Measurements from ENCODE around the gene C1orf50. TPM values are rescaled to one million over a fixed set of nuclear protein-coding genes. Genes with fewer than 3 reads are reported as not detected.
"Not testable (repeated sequence)": the region's sequence is repeated elsewhere in the genome, so short reads cannot be mapped to it uniquely, and the experiment has no call there.

C1orf50 gene
- 9.7 and 12.0 TPM in 2 replicates for total RNA-seq
- long read RNA-seq, full-length matches to known transcripts = 1 of 1 reads
- long read RNA-seq, partial matches to known transcripts = 0 of 1 reads
- long read RNA-seq, other reads (novel, unspliced or antisense) = 0 of 1 reads

DNA sequence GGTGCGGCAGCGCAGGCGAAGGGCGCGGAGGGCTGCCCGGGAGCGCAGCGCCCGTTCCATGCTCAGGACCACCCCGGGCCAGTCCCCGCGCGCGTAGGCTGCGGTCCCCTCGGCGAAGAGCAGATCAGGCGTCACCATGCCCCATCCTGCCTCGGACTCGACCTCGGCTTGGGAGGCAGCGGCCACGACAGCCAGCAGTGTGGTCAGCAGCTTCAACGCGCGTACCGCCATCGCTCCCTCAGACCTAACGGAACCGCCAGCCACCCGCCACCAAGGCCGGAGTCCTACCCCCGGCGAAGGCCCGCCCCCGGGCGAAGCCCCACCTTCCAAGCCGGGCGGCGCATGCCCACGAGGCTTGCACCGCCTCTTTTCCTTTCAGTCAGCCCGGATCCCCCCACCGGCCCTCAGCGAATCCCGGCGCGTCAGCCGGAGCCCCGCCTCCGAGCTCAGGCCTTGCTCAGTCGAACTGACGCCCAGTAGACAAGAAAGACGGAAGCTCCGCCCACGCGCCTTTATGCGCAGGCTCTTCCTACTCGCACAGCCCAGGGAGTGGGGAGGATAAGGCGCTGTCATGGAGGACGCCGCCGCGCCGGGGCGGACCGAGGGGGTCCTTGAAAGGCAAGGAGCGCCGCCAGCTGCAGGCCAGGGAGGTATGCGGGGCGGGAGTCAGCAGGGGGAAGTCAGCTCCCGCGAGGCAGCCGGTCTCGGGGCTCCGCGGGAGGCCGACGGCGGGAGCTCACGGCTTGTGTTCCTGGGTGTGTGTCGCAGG is at the start of gene C1orf50, which contains the start of gene P3H1:
TSS of gene C1orf50 (plus strand) at position 509 of the 769 bp plus-strand sequence. CDS start at position 572, 63 bp downstream.
TSS of gene P3H1 (minus strand) at position 288 of the 769 bp plus-strand sequence. CDS start at position 231, 57 bp downstream.
- H3K4me3 Mint-ChIP-seq (ENCODE audit: low read depth) = no peak within 1 kb of the TSS
- TF ChIP-seq, protein P1, sequence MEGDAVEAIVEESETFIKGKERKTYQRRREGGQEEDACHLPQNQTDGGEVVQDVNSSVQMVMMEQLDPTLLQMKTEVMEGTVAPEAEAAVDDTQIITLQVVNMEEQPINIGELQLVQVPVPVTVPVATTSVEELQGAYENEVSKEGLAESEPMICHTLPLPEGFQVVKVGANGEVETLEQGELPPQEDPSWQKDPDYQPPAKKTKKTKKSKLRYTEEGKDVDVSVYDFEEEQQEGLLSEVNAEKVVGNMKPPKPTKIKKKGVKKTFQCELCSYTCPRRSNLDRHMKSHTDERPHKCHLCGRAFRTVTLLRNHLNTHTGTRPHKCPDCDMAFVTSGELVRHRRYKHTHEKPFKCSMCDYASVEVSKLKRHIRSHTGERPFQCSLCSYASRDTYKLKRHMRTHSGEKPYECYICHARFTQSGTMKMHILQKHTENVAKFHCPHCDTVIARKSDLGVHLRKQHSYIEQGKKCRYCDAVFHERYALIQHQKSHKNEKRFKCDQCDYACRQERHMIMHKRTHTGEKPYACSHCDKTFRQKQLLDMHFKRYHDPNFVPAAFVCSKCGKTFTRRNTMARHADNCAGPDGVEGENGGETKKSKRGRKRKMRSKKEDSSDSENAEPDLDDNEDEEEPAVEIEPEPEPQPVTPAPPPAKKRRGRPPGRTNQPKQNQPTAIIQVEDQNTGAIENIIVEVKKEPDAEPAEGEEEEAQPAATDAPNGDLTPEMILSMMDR (IDR thresholded peaks at IDR 0.05; ENCODE audit: unreplicated experiment) = no peak
- DNase-seq (ENCODE audit: low spot score, unreplicated experiment) = peak; percentile 99
- H3K27ac Mint-ChIP-seq = peak within 1 kb of the TSS; percentile 96
- peaks cover 8% of the 10 kb centered on the region for H3K36me3 Mint-ChIP-seq (ENCODE audit: insufficient read depth)
- H3K27me3 Mint-ChIP-seq = no peaks in the 10 kb centered on the region
- no peaks in the 10 kb centered on the region for H3K9me3 Mint-ChIP-seq (ENCODE audit: low read depth)
- H3K4me1 Mint-ChIP-seq (ENCODE audit: low read depth) = peaks cover 9% of the 10 kb centered on the region

DNA sequence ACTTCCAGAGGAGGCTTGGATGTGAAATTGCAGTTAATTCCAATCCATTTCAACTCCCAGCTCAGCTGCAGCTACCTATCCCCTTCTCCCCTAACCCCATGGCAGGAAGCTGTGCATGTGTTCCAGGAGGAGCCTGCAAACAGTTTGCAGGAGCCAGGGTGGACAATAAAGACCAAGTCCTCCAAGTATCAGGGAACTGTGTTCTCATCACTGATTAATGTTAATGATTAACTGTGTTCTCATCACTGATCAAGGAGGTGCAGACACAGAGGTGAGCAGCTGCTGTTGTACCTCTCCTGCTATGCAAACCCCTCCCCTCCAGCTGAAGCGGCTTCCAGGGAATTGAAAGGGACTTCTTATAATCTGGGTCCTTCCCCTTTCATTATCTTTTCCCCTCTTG is 46.2 kb upstream of the C1orf50 start:
- Mint-ChIP-seq H3K27me3 (no peaks in the 10 kb centered on the region), H3K27ac (peak overlapping the region; percentile 62), H3K4me3 (ENCODE audit: low read depth) (no peak overlapping the region), H3K9me3 (ENCODE audit: low read depth) (no peaks in the 10 kb centered on the region), H3K4me1 (ENCODE audit: low read depth) (peaks cover 9% of the 10 kb centered on the region), H3K36me3 (ENCODE audit: insufficient read depth) (peaks cover 11% of the 10 kb centered on the region)
- DNase-seq (ENCODE audit: low spot score, unreplicated experiment) = no peak
- TF ChIP-seq, protein P1 (IDR thresholded peaks at IDR 0.05; ENCODE audit: unreplicated experiment) = no peak

DNA sequence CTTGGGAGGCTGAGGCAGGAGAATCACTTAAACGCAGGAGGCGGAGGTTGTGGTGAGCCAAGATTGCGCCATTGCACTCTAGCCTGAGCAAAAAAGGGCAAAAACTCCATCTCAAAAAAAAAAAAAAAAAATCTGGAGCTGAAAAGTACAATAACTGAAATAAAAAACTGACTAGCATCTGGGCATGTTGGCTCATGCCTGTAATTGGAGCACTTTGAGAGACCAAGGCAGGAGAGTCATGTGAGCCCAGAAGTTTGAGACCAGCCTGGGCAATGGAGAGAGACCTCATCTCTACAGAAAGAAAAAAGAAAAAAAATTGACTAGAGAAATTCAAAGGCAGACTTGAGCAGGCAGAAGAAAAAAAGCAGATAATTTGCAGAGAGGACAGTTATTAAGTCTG is 45.1 kb upstream of the C1orf50 start:
- no peaks in the 10 kb centered on the region for H3K9me3 Mint-ChIP-seq (ENCODE audit: low read depth)
- H3K27ac Mint-ChIP-seq = no peak overlapping the region
- no peaks in the 10 kb centered on the region for H3K27me3 Mint-ChIP-seq
- H3K4me3 Mint-ChIP-seq (ENCODE audit: low read depth) = no peak overlapping the region
- DNase-seq (ENCODE audit: low spot score, unreplicated experiment) = no peak
- H3K36me3 Mint-ChIP-seq (ENCODE audit: insufficient read depth) = peaks cover 7% of the 10 kb centered on the region
- peaks cover 9% of the 10 kb centered on the region for H3K4me1 Mint-ChIP-seq (ENCODE audit: low read depth)
- TF ChIP-seq, protein P1 (IDR thresholded peaks at IDR 0.05; ENCODE audit: unreplicated experiment) = no peak

DNA sequence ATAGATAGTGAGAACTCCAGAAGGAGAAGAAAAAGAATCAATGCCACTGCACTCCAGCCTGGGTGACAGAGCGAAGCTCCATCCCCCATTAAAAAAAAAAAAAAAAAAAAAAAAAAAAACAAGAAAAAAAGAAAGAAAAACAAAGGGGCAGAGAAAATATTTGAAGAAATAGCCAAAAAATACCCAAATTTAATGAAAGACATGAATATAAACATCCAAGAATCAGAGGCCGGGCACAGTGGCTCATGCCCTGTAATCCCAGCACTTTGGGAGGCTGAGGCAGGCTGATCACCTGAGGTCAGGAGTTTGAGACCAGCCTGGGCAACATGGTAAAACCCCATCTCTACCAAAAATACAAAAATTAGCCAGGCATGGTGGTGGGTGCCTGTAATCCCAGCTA is 44.6 kb upstream of the C1orf50 start:
- H3K4me1 Mint-ChIP-seq (ENCODE audit: low read depth); H3K9me3 Mint-ChIP-seq (ENCODE audit: low read depth); DNase-seq (ENCODE audit: low spot score, unreplicated experiment); H3K27ac Mint-ChIP-seq; H3K27me3 Mint-ChIP-seq; H3K4me3 Mint-ChIP-seq (ENCODE audit: low read depth); H3K36me3 Mint-ChIP-seq (ENCODE audit: insufficient read depth): not testable (repeated sequence)

DNA sequence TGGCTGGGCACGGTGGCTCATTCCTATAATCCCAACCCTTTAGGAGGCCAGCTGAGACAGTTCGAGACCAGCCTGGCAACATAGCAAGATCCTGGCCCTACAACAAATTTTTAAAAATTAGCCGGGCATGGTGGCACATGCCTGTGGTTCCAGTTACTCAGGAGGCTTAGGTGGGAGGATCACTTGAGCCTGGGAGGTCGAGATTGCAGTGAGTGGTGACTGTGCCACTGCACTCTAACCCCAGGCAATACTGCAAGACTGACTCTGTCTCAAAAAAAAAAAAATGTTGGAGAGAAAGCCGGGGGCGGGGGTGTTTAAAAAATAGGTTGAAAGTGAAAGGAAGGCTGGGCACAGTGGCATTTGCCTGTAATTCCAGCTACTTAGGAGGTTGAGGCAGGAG is 43.5 kb upstream of the C1orf50 start:
- DNase-seq (ENCODE audit: low spot score, unreplicated experiment) = no peak
- H3K4me3 Mint-ChIP-seq (ENCODE audit: low read depth) = no peak overlapping the region
- peaks cover under 1% of the 10 kb centered on the region for H3K36me3 Mint-ChIP-seq (ENCODE audit: insufficient read depth)
- H3K9me3 Mint-ChIP-seq (ENCODE audit: low read depth) = no peaks in the 10 kb centered on the region
- no peak overlapping the region for H3K27ac Mint-ChIP-seq
- H3K4me1 Mint-ChIP-seq (ENCODE audit: low read depth) = peaks cover 9% of the 10 kb centered on the region
- H3K27me3 Mint-ChIP-seq = no peaks in the 10 kb centered on the region
- TF ChIP-seq, protein P1 (IDR thresholded peaks at IDR 0.05; ENCODE audit: unreplicated experiment) = no peak

DNA sequence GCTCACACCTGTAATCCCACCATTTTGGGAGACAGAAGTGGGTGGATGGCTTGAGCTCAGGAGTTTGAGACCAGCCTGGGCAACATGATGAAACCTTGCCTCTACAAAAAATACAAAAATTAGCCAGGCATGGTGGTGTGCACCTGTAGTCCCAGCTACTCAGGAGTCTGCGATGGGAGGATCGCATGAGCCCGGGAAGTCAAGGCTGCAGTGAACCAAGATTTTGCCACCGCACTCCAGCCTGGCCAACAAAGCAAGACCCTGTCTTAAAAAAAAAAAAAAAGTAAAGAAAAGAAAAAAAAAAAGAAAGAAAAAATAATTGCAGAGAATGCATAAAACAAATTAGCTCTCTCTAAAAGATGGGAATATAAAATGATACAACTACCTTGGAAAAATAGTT is 41.2 kb upstream of the C1orf50 start:
- not testable (repeated sequence) for DNase-seq (ENCODE audit: low spot score, unreplicated experiment); H3K27ac Mint-ChIP-seq; H3K4me1 Mint-ChIP-seq (ENCODE audit: low read depth); H3K9me3 Mint-ChIP-seq (ENCODE audit: low read depth); H3K36me3 Mint-ChIP-seq (ENCODE audit: insufficient read depth); H3K4me3 Mint-ChIP-seq (ENCODE audit: low read depth); H3K27me3 Mint-ChIP-seq
